GM18870 (cell line): ENCODE data around the gene ARHGAP24.
A peak's percentile ranks its signal among the peaks of the same experiment; 100 is the strongest.

Source experiments
- ATAC-seq: cut with Tn5 transposase; IDR thresholded peaks from one replicate; pipeline ENCODE4 v1.9.1; 2021; ENCODE audit warnings: moderate library complexity; ENCODE audit not compliant: unreplicated experiment

ARHGAP24 gene

GRCh38 chr4:85474818-85475630 is at the start of gene ARHGAP24:
Gene ARHGAP24, plus strand, starts transcription at chr4:85475150.
- peak; percentile 90 for ATAC-seq

- no peak for ATAC-seq
These were observed 48.6 kb upstream of the ARHGAP24 start for GRCh38 chr4:85426366-85426765.

DNA sequence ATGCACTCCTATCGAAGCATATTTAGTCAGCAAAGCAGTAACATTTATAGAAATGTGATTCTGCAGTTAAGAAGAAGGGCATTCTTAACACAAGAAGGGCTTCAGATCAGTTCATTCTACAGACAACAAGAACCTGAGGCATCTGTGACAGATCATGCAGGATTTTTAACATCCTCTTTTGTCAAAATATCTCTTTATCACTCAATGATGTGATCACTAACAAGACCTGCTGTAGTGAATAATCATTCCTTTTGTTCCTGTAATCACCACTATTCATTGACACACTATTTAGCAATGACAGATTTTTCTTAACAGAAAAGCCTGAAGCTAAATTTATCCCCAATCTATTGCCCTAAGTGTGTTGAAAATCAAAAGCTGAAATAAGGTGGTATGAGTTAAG is 47.8 kb upstream of the ARHGAP24 start:
- ATAC-seq, result no peak

- no peak for ATAC-seq
These were observed 44.7 kb upstream of the ARHGAP24 start for GRCh38 chr4:85430226-85430625.

GRCh38 chr4:85430697-85431096 is 44.3 kb upstream of the ARHGAP24 start:
- ATAC-seq, result no peak

- no peak for ATAC-seq
These were observed 43.8 kb upstream of the ARHGAP24 start for GRCh38 chr4:85431156-85431555.

DNA sequence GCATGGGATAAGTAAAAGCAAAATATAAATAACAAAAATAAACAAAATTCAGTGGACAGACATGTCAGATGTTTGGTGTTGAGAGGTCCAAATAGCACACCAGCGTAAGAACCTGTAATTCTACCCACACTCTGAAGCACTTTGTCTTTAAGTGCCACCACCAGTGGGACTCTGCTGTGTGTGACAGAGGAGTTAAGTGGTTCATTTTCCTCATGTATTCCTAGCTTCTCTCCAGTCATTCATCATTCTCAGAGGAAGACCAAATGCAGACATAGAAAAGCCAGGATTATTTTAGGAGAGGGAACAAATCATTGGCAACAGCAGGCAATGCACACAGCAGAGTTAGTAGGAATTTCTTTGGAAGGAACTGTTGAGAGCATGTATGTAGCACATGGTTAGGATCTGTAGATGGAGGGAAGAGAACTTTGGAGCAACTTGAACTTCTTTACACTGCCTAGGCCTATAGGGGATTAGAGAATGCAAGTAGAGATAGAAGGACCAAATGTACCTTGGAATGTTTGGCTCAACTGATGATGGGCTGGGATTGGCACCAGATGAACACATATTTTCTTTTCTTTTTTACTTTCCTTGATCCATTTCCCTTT is 43.0 kb upstream of the ARHGAP24 start:
- no peak for ATAC-seq

DNA sequence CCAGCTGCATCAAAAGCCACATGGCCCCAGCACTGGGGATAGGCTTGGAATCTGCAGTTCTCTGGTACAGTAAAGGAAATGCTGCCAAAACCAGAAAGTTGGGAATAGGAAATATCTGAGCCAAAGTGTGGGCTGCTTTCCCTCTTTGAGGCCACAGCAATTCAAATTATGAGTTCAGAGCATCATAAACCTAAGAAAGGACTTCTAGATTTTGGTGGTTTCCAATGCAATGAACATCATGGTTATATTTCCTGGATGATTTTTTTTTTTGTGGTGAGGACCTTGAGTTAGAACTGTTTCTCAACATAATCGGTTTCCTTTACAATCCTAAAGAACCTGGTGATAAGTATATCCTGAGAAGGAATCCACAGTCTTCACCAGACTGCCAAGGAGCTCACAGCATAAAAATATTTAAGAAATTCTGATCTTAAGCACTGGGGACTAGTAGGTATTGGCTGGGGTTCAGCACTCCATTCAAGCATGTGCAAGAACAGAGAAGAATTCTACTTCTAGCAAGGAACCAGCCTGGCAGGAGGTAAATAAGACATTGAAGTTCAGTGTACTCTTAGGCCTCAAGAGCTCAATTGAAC is 29.8 kb upstream of the ARHGAP24 start:
- no peak for ATAC-seq

- ATAC-seq, result no peak
These were observed 28.6 kb upstream of the ARHGAP24 start for GRCh38 chr4:85446141-85446861.

GRCh38 chr4:85448906-85449890 is 25.8 kb upstream of the ARHGAP24 start:
- ATAC-seq, result peak; percentile 66

DNA sequence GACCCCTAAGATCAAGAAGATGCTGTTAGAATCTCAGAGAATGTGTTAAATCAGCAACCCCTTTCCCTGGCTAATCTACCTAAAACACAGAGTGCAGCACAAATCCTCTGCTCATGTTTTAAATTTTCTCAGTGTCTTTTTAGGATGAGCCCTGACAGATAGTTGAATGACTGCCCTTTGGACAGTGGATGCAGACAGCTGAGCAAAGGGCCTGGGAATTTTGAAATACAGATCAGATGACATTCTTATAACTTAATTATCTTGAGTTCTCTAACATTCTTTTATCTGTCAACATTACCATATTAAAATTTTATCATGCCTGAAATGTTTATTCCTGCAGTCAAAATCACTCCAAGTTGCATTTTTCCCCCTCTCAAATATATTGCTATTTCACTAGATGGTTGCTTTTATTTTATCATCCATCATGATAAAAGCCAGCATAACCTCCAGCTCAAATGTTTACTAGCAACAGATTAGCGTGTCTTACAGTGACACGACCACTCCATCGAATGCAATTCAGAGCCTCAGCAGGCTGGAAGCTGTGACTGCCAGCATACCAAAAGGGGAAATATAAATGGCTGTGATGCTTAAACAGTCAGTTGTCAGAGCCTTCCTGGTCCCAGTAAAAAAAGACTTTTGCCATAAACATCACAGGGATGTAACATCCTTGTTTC is 22.8 kb upstream of the ARHGAP24 start:
- no peak for ATAC-seq

DNA sequence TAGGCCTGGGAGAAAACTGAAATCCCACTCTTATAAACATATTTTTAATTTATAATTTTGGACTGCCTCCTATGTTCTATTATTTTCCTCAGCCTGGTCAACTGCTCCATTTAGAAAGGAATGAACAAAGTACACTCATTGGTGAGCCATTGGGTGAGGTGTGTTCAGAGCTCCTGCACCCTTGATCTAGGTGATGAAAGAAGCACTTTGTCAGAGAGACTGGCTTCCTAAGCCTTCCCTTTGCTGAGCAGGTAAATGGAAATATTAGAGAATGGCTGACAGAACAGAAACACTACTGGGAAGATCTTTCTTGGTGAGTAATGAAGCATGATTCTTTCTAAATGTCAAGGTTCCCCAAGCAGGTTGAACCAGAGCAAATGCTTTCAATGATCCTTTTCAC is 19.0 kb upstream of the ARHGAP24 start:
- ATAC-seq, result no peak

DNA sequence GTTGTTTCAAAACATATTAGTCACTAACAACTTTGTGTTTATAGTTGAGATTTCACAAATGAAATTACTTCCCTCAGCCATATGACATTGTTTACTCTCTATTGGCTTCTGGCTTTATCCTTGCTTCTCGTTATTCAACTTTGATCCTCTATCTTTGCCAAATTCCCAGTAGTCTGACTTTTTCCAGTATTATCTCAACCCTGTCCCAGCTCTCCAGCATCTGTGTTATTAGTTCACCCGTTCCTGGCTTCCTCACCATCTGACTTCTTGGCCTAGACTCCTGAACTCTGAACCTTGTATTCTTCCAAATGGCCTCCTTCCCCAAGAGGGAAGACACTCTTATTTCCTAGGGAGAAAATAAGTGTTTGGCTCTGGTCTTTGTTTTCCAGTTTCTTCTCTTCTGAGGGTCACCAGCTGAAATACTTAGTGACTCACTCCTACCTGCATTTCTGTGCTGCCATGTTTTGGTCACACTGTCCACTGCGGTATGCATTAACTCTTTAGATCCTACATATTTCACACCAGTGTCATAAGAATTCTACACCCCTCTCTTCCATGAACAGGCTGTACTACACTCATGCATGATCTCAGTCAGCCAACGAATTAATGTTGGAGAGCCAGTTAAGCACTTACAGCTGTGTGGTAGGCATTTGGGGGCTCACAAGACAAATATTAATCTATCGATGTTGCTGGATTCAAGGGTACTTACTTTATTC is 17.0 kb upstream of the ARHGAP24 start:
- no peak for ATAC-seq

- no peak for ATAC-seq
These were observed 15.2 kb upstream of the ARHGAP24 start for GRCh38 chr4:85459736-85460135.

DNA sequence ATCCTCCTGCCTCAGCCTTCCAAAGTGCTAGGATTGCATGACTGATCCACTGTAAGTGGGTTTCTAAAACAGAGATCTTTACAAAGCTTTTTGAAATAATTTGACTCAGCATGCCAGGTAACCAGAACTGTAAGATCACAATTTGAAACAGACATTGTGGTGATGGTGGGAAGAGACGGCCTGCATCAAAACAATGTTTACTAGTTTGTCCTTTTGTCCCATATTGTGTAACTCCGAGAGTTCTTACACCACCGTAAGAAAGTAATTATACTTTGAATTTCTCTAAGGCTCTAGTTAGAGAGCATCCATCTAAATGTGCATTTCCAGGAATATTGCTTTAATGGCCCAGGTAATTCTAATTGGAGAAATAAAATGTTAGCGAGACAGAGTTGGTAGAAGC is 594 bp upstream of the ARHGAP24 start:
- ATAC-seq, result no peak

DNA sequence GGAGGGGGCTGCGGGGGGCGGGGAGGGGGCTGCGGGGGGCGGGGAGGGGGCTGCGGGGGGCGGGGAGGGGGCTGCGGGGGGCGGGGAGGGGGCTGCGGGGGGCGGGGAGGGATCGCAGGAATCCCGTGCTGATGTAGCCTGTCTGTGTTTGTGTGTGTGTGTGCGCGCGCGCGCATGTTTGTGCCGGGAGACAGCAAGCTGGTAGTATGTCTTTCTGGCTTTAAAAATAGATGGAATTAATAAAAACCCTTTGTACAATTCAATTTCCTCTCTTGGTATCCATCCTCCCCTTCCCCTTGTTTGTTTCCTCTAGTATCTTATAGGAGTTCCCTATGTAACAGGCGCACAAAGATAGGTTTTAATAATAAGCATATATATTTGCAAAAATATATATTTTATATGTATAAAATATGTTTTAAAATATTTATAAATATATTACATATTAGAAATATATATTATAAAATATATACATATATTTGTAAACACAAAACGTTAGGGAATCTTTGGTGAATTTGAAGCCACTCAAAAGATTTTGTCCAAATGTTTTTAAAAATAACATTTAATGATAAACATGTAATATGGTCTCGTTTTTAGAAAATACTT is 782 bp downstream of the ARHGAP24 start:
- ATAC-seq, result no peak

GRCh38 chr4:85476381-85476780 is 1.4 kb downstream of the ARHGAP24 start:
- ATAC-seq, result no peak

- no peak for ATAC-seq
These were observed 2.6 kb downstream of the ARHGAP24 start for GRCh38 chr4:85477534-85477933.

- no peak for ATAC-seq
These were observed 3.6 kb downstream of the ARHGAP24 start for GRCh38 chr4:85478576-85478975.
